ENCODE measurements around the gene TDRD9.

TDRD9 gene

DNA sequence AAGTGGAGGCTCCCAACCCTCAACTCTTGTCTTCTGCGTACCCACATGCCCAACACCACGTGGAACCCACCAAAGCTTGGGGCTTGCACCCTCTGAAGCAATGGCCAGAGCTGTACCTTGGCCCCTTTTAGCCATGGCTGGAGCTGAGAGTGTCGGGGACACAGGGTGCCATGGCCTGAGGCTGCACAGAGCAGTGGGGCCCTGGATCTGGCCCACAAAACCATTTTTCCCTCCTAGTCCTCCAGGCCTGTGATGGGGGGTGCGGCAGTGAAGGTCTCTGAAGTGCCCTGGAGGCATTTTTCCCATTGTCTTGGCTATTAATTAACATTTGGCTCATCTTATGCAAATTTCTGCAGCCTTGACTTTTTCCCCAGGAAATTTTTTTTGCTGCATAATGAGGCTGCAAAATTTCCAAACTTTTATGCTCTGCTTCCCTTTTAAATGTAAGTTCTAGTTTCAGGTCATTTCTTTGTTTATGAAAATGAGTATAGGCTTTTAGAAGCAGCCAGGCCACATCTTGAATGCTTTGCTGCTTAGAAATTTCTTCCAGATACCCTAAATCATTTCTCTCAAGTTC, 138.6 kb downstream of the TDRD9 start:
- DNase-seq: no peak

DNA sequence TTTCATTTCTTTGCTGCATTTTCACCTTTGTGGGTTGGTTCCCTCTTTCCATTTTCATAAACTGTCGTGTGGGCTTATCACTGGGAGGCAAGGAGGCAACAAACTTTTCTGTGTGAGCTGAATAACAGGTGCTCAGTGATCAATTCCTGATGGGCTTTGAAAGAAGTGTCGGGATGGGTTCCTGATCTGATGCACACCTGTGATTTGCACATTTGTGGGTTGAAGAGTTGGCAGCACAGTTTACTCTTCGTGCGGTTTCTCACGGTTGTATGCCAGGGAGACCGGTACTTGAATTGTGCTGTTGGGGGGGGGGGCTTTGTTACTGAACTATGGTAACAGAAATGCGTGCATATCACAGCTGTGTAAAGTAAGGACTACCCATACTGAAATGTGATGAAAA, 141.3 kb downstream of the TDRD9 start:
- no peak for DNase-seq

DNA sequence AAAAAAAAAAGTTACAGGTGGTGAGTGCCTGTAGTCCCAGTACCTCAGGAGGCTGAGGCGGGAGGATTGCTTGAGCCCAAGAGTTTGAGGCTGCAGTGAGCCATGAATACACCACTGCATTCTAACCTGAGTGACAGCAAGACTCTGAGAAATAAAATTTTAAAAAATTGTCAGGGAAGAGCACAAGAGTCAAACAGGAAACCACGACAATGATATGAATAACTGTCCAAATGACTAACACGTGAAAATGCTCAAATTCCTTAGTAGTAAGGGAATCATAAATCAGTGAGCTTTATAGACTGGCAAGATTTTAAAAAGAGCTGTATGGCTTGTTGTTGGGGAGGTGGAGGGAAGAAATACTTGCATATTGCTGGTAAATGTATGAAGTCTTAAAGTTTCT, 144.3 kb downstream of the TDRD9 start:
- no peak for DNase-seq

DNA sequence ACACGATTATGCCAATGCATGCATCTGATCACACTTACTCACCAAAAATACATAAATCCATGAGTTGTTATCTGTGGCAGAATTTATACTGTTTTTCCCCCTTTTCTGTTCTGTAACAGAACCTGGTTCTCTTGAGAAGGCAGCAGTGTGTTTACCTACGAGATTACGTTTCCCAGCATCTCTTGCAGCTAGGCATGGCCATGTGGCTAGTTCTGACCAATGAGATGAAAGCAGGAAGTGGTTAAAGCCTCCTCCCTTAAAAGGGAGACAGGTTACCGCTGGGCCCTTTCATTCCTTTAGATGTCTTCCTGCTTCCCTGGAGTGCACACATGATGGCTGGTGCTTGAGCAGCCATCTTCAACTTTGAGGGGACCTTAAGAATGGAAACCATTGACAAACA, 145.5 kb downstream of the TDRD9 start:
- no peak for DNase-seq

DNA sequence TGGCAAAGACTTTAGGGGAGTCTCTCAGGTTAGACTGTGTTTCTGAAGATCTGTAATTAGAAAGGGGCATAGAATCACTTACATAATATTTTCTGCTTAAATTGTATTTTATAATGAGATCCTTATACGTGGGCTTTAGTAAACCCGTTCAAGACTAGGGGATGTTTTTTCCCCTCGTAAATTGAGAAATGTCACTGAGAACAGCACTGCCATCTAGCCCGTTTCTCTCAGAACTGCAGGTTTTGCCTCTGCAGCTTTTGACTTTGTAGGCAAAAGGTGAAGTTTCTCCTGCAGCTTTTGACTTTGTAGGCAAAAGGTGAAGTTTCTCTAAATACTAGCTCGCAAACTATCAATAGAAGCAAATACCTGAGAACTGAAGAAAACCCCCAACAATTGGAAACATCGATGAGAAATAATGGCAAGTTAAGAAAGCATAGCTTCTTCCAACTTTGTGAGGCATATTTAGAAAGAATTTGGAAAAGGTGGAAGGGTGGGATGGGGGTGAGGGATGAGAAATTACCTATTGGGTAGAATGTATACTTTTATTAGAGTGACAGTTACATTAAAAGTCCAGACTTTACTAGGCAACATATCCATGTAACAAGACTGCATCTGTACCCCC, 147.4 kb downstream of the TDRD9 start:
- DNase-seq: no peak

DNA sequence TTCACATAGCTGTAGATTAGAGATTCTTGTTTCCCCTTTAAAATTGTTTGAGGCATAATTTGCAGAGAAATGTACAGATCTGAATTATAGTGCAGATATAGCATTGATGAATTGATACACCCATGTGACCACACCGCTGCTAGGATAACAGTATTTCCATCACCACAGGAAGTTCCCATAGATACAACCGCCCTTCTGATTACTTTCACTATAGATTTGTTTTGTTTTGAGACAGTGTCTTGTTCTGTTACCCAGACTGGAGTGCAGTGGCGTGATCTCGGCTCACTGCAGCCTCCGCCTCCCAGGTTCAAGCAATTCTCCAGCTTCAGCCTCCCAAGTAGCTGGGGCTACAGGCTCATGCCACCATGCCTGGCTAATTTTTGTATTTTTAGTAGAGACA, 148.5 kb downstream of the TDRD9 start:
- DNase-seq: no peak

DNA sequence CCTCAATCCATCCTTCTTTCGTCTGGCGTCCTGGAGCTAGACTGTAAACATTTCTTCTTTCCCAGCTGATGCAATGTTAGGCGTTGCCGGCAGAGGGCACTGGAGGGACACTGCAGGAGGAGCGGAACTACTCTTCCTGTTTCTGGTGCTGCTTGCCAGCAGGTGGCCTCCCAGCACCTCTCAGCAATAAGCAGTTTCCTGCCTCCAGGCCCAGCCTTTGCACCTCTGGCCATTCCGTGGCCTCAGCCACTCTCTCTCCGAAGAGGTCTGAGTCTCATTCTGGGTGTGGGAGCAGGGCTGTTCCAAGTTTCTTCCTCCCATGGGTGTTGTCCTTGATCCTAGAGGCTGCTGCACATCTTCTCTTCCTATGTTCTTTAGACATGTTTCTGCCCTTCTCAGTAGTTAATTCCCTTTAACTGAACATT, 149.8 kb downstream of the TDRD9 start:
- peak in 54 of 56 donors; percentile 13 to 90 (median 60) for DNase-seq

DNA sequence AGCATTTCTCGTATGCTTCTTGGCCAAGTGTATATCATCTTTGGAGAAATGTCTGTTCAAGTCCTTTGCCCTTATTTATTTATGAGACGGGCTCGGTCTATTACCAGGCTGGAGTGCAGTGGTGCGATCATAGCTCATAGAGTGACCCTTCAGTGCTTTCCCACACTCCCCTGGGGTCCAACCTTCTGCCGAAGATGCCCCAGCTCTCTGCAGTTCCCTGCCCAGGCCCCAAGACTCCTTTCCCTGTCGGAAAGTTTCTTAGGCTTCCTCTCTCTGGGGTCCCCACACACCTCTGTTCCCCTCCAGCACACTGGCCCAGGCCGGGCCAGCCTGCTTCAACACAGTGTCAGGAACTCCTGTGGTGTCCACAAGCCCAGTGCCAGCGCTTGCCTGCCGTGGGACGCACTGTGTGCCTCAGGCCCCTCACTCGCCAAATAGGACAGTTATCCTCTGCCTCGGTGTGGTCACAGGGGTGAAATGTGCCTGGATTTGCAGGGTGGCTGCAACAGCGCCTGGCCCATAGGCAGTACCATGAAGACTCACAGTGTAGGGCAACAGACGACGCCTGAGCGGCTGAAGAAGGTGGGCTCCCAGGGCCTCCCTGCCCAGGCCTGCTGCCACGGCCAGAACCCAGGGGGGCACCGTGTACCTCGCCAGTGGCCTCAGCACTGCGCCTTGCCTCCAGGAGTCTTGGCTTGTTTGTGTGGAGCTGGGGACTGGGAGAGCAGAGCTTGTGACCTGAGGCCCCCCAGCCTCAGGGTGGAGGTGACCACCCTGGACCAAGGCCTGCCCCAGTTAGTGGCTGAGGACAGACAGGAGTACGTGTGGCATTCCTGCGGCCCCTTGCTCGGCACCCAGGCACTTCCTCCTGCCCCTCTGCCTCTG, 152.4 kb downstream of the TDRD9 start:
- DNase-seq: no peak

DNA sequence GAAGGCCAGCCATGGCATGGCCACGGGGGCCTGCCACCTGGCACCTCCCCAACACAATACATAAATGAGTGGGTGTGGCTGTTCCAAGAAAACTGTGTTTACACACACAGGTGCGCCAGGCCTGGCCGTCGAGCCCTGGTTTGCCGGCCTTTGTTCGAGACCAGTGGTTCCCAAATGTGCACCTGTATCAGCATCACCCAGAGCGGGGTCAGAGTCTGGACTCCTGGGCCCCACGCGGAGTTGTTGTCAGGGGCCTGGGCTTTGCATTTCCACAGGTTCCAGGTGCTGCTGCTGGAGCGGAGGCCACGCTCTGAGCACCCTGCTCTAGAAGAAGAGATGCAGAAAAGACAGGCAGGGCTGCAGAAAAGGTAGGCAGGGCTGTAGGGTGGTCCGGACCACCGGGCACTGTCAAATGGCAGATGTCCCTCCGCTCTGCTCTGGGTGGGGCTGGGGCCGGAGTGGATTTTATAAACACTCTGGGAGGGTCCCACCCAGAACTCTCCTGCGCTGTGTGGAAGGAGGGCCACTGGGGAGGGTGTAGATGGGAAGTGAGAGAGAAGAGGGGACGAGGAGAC, 153.1 kb downstream of the TDRD9 start:
- DNase-seq: no peak

DNA sequence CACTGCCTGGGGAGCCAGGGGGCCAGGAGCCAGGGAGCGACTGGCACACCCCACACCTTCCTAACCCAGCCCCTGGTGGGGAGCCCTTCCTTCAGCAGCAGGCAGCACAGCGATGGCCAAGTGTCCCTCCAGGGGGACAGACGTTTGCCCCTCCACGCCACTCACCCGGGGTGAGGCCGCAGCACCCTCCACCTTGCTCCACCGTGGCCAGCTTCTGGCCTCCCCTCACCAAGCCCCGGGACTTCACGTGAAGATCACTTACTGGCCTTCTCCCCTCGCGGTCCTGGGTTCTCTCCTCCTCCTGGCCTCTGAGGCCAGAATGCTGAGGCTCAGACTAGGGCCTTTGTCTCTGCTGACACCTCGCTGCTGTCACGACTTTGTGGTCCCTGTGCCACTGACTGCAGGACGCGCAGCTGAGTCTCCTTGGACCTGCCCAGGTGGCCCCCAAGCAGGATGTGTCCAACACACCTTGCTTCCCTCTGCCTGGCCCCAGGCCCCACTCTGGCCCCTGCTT, 153.8 kb downstream of the TDRD9 start:
- DNase-seq: no peak

DNA sequence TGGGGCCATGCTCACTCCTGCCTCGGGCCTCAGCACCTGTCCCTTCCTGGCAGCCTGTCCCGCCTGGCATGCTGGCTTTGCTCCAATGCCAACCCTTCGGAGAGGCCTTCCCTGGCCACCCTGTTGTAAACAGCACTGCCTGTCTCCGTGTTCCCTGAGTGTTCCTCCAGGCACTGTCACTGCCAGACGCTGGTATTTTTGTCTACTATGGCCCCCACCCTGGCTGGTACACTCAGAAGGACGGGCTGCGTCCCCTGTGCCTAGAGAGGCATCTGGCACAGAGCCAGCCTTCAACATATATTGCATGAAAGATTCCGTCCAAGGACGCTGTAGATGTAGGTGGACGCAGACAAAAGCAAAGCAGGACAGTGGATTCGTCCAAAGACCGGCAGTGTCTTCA, 154.6 kb downstream of the TDRD9 start:
- no peak for DNase-seq

DNA sequence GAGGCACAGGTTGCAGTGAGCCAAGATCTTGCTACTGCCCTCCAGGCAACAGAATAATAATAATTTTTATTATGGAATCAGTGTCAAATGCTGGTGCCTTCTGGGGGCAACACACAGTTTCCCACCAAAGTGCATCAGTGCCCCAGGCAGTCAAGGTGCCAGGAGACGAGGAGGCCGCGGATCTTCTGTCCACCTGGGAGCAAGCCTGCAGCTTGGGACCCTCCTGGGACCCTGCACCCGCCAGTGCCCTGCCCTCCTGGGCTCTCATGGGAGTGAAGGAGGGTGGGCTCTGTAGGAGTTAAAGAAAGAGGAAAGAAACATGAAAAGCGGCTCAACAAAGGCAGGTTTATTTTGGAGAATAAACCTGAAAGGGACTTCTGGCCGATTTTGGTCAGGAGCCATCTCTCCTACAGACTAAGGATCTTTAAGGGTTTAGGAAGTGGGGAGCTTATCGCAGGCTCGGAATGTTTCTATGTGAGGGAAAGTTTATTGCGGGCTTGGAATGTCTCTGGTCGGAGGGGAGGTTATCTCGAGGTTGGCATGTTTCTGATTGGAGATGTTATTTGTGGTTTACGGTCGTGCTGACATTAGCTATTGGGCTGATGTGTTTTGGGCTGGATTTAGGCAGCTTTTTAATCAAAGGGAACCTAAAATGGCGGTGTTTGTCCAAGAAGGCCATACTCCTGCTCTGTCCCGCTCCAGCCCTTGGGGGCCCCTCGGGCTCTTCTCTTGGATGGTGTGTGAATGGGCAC, 156.2 kb downstream of the TDRD9 start:
- no peak for DNase-seq

DNA sequence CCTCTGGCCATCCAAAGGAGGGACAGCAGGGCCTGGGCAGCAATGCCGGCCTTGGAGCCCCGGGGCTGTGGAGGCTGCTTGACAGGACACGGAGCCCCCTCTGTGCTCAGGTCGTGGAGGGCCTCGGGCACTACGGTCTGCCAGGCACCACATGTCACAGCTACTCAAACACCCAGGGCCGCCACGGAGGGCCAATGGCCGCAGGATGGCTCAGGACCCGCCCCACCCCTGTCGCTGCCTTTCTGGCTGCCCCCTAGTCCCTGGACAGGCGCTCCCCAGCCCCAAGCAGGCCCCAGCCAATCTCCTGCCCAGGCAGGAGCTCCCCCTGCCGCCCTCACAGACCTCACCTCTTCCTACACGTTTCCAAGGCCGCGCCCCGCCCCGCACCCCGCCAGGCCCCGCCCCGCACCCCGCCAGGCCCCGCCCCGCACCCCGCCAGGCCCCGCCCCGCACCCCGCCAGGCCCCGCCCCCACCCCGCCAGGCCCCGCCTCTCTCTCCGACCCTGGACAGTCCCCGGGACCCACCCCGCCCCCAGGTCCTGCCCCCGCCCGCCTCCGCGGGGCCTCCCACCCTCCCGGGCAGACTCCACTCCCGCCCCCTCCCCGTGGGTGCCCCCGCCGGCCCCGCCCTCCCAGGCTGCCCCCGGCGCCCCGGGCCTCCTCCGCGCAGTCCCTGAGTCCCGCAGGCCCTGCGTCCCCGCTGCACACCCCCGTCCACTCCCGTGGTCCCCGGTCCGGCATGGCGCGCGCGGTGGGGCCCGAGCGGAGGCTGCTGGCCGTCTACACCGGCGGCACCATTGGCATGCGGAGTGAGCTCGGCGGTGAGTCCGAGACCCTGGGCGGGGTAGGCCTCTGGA, 157.0 kb downstream of the TDRD9 start, which contains the start of gene ASPG:
Gene ASPG (plus strand): TSS at position 669 of the 857 bp plus-strand sequence. CDS start 71 bp downstream, at position 740.
- DNase-seq: peak in 1 of 56 donors; percentile 68

DNA sequence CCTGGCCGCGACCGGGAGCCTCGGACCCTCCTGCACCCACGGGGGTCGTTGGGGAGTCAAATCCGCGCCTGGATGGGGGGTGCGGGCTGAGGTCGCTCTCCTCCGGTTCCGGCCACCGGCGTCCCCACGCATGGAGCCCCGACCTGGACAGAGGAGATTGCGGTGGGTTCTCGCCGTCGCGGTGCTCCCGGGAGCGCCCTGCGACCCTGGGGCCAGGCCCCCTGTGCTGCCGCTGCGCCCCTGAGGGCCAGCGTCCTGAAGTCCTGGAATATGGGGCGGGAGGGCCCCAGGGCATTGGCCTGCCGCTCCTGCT, 157.6 kb downstream of the TDRD9 start:
- DNase-seq: no peak

DNA sequence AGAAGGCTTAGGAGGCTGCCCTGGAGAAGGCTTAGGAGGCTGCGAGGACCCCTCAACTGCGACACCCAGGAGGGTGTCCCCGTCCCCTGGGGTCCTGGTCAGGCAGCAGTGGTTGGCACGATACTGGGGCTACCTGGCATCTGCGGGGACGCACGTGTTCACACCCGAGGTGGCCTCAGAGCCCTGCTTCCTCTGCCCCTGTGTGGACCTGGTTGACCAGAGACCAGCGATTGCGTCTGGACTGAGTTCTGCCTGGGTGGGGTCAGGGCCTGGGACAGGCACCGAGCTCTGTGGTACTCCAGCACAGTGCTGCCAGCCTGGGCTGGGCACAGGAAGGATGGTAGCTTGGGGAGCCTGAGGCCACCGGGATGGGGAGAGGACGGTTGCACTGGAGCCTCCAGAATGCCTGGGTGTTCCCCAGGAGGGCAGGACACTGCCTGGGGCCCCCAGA, 158.0 kb downstream of the TDRD9 start:
- no peak for DNase-seq

DNA sequence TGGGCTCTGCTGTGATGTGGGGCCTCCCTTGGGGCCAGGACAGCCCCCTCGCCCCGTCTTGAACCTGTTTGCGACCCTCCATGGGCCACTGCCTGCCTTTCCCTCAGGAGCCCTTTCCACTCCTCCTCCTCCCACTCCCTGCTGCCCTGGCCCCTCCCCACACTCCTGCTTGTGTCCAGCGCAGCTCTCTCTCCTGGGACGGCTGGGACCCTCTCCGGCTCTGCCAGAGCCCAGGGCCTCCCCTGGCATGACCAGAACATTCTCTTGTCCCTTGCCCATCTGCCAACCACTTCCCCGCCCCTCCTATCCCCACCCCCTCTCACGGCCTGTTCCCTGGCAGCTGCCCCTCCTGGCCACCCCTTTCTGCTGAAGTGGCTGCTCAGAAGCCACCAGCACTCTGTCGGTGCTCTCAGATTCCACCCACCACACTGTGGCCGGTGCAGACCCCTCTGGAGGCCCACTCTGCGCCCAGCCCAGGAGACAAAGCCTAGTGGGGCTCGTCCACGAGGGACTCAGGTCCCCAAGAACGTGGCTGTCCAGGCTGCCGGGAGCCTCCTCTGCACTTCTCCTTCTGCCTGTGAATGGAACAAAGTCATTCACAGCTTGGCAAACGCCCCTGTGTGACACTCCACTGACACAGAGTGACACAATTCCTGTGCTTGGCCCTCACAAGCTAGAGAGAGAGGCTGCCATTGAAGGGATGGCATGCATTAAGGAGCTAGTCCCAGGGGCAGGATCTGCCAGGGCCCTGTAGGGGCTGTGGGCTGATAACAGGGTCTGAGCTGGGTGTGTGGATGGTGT, 158.6 kb downstream of the TDRD9 start:
- DNase-seq: no peak

DNA sequence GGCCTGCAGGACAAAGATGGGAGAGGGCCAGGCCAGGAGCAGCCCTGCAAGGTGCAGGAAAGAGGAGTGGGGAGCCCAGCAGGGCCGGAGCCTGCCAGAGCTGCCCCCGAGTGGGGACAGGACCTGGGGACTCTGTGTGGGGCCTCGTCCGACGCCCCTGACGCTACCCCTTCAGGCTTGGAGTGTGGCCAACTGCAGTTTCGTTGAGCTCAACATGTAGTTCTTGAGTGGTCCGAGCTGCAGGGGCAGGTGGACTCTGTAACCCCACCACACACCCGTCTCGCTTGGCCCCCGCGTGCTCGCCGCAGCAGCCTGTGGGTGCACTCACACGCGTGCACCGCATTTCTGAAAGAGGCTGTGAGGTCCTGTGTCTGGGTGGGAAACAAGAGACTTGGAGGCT, 159.2 kb downstream of the TDRD9 start:
- DNase-seq: no peak

DNA sequence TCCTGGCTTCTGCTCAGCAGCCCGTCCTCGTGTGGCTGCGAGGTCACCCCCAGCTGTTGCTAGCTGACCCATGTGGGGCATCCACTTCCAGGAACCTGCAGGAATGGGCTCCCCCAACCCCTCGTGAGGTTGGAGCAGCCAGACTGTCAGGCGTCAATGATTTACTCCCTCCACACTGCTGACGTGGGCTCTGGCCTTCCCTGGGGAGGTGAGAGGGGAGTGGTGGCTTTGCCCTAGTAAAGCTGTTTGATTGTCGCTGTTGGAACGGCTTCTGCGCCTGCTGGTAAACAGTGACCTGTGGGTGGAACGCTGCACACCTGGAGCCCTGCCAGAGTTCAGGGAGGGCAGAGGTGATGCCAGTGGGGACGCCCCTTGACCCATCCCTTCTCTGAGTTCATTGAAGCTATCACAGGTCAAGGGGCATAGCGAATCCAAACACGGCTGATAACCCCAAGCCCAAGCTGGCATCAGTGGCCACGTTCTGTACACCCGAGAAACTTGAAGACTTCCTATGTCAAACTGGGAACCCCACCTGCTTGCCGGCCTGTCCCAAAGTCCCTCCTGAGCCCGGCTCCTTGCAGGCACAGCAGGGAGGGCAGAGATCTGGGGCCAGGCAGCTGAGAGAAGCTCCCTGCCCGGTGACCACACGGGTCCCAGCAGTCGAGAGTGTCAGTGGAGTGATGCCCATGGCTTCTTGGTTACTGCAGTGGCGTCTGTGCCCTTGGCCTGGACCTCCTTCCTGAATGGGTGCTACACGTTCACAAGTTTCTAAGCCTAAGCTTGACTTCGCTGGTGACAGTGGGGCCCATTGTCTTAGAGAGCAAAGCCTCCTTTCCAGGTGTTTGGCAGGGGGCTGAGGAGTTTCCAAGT, 160.0 kb downstream of the TDRD9 start:
- no peak for DNase-seq

All from nucleus accumbens (tissue), 56 donors.